ENCODE measurements around the gene PMP22.
"Not testable (repeated sequence)": the region's sequence is repeated elsewhere in the genome, so short reads cannot be mapped to it uniquely, and the experiment has no call there.

Gene PMP22

GRCh38 chr17:15255713-15256454 is 9.2 kb downstream of the PMP22 start:
- DNase-seq (ENCODE audit: low read depth): peak; percentile 73

DNA sequence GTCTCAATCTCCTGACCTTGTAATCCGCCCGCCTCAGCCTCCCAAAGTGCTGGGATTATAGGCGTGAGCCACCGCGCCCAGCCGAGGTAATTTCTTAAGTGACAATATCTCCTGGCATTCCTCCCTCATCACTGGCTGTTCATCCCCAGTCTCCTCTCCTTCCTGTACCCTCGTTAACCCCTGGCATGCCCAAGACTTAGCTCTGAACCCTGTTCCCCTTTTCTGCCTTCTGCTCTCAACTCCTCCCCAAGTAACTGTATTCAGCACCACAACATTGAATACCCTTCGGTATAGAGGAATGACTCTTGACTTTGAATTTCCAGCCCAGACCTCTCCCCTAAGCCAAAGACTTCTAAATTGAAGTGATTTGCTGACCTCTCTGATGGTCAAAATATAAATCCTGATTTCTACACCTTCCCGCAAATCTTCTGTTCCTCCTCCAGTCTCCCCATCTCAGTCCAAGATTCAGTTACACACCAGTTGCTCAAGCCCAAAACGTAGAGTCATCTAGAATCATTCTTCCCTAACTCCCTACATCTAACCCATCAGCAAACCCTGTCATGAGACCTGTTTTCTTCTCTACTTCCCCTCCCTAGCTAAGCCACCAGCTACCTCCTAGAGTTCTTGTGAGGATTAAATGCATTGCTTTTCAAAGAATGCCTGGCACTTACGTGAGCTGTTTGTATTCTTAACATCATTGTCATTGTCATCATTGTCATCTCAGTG is 14.8 kb downstream of the PMP22 start:
- DNase-seq (ENCODE audit: low read depth): no peak

DNA sequence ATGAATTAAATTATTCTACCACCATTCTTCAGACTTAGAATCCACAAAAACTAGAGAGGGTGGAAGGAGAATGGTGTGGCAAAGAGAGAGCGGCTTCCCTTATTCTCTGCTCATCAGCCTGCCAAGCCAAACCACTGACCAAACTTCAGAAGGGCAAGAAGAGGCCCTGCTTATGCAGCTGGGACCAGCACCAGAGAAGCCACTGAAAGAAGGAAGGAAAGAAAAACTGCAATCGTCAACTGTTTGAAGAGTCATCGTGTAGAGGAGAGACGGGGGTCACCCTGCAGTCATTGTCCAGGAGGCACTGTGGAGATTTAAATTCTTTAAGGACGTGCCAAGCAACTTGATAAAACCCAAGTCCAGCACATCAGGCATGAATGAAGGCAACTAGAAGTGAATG is 15.6 kb downstream of the PMP22 start:
- DNase-seq (ENCODE audit: low read depth): no peak

DNA sequence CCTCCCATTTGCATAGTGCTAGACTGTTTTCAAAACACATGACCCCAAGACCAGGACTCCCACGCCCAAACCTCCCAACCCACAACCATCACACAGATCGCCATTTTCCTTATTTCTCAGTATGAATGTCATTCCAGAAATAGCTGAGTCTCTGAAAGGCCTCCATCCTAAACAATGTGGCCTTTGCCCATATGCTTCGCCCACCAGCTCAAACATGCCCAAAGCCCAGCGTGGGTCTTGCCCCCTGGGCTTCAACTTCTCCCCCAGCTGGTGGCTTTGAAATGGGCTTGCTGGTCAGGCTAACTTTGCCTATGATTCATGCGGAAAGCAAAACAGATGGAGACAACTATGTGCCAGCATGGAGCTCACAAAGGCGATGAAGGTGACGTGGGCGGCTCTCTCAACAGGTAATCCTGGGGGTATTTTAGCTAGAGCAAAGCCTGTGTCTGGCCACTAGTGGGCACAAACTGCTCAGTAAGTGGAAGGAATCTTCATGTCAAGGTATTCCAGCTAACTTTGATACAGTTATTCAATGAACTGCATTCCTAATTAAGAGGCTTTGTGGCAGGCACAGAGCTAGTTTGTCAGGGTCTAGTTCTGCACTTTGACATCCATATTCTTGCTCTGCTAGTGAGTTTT is 17.1 kb downstream of the PMP22 start:
- no peak for DNase-seq (ENCODE audit: low read depth)

DNA sequence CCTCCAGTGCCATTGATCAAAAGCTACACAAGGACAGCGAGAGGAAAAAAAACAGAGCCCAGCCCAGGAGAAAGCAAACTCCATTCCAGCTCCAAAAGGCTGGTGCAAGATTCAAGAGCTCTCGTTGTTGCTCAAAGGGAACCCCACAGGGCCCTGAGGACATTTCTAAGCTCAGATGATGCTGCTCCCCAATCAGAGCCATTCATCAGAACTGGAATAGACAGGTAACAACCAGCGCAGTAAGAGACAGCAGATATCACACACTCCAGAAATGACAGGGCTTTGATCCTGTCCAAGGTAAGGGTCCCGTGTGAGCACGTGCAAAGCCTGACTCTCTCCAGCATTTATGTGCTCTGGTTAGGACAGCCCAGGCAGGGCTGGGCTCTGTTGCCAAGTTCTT is 20.1 kb downstream of the PMP22 start:
- DNase-seq (ENCODE audit: low read depth): no peak

DNA sequence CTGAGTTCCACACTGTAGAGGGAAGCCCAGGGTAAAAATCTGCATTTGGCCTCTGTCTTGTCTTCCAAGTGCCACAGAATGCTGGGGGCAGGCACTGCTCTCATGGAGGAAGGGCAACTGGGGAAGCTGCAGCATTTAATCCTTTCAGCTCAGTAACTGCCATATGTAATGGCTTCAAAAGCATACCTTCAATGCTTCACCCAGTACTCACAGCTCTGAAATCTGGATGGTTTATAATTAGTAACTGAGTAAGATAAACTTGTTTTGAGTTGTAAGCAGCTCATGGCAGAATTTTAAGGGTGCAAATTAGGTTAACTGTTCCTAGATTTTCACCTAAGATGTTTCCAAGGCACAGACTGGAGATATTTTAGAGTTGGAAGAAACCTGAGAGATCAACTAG is 24.5 kb downstream of the PMP22 start:
- DNase-seq (ENCODE audit: low read depth): peak; percentile 57

- no peak for DNase-seq (ENCODE audit: low read depth)
Measured at GRCh38 chr17:15239491-15239890, 25.6 kb downstream of the PMP22 start.

DNA sequence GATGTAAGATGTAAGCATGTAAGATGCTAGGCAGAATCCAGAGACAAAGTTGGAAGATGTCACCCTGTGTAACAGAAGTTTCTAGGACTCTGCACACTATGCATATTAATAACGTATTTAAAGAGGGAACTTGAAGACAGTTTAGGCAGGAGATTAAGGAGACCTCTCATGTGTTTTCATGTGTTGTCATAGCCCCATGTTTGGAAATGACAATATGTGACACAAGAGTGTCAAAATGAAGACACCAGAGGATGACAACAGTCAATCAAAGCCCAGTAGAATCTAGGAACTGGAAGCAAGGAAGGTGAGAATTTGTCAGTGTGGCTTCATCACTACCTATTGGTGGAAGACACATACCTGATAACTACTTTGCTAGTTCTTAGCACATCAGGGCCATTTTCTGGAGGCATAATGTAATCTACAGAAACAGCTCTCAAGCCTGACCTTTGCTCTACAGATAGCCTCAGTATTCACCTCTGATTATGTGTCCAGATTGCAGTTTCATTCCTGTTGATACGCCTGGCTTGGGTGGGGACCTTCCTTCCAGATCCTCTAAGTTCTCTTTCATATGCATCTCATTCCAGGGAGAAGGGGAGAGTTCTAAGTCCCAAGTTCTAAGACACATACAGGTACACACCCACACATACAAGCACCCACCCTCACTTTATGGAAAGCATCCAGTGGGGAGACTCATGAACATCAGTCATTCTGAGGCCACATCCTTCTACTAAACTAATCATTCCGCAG is 26.3 kb downstream of the PMP22 start:
- DNase-seq (ENCODE audit: low read depth): no peak

DNA sequence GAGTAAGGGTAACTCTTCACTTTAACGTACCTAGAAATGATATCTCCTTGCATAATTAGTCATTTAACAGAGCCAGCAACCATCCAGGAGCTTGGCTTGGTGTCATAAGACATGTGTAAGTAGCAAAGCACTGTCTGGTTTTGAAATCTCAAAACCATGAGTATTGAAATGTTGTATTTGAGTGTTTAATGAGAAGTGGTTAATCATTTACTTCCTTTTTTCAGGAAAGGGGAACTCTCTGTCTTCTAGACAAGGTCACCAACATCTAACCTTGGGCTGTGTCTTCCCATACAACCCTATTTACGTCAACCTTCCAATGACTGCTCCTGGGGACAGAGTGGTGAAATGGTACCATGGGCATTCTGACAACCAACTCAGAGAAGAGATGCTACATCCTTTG is 27.1 kb downstream of the PMP22 start:
- no peak for DNase-seq (ENCODE audit: low read depth)

DNA sequence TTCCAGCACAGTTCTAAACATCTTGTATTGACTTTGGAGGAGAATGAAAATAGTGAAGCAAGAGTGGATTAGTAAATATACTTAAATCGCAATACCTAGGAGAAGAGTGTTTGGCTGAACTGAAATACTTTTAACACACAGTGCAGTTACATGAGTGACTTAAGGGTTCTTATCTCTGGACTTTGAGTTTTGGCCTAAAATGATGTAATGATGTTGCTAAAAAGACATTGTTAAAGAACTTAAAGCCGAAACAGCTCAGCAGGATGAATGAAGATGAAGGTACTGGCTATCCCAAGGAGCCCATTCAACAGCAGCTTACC is 28.1 kb downstream of the PMP22 start:
- no peak for DNase-seq (ENCODE audit: low read depth)

- DNase-seq (ENCODE audit: low read depth): peak; percentile 39
Measured at GRCh38 chr17:15236281-15237105, 28.6 kb downstream of the PMP22 start.

- no peak for DNase-seq (ENCODE audit: low read depth)
Measured at GRCh38 chr17:15233971-15234370, 31.2 kb downstream of the PMP22 start.

GRCh38 chr17:15233022-15233805 is 31.9 kb downstream of the PMP22 start:
- peak; percentile 77 for DNase-seq (ENCODE audit: low read depth)

GRCh38 chr17:15232517-15232915 is 32.6 kb downstream of the PMP22 start:
- DNase-seq (ENCODE audit: low read depth): no peak

DNA sequence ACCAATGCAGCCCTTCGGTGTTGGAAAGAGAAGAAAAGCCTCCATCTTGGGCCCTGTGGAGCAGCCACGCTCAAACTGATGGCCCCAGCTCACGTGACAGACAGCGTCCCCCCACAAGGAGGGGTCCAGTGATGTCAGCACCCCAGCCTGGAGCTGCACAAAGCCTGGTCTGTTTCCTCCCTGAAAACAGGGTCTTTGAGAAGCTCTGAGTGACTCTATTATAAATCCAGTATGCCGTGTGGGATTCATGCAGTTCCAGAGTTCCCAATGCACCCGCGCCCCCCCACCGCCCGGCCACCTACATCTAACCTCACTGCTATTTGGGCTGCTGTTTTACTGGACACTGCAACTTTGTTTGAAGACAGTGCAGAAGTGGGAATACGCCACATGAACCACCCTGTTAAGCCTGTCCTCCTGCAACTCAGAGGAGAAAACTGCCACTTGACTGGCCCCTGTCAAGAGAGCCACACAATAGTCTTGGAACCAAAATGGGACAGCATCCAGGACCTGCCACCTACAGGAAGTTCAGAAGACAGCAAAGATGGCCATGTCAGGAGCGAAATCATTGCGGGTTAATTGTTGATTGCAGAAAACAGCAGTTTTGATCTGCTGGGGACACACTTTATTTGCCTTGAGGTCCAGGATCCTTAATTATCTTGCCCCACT is 33.1 kb downstream of the PMP22 start:
- DNase-seq (ENCODE audit: low read depth): no peak

DNA sequence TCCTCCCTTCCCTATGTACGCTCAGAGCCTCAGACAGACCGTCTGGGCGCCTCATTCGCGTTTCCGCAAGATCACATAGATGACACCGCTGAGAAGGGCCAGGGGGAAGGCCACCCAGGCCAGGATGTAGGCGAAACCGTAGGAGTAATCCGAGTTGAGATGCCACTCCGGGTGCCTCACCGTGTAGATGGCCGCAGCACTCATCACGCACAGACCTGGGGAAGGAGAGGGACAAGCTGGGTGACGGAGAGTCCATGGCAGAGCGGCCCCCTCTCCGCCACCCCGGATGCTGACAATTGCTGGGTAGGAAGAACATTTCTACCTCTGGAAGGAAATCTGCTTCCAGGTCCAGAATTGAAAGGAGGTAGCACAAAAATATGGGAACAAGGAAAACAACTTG is 34.3 kb downstream of the PMP22 start:
- no peak for DNase-seq (ENCODE audit: low read depth)

DNA sequence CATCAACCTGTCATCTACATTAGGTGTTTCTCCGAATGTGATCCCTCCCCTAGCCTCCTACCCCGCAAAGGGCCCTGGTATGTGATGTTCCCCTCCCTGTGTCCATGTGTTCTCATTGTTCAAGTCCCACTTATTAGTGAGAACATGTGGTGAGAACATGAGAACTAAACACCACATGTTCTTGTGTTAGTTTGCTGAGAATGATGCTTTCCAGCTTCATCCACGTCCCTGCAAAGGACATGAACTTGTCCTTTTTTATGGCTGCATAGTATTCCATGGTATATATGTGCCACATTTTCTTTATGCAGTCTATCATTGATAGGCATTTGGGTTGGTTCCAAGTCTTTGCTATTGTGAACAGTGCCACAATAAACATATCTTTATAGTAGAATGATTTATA is 43.3 kb downstream of the PMP22 start:
- not testable (repeated sequence) for DNase-seq (ENCODE audit: low read depth)

DNA sequence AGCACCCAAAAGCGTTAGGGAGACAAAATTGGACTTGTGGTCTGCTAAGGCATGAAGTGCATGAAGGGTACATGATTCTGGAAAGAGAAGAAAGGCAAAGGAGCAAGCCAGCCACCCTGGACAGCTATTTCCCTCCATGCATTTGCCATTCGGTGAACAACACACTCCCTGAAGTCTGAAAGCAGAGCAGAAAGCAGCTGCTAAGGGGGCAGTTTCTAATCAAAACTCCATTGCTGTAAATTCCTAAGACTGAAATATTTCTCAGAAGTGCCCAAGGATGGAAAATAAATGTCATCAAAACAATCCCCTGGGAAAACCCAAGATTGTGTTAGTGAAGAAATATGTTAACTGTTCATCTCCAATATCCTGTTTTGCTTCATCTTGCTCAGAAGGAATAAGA is 44.3 kb downstream of the PMP22 start:
- peak; percentile 64 for DNase-seq (ENCODE audit: low read depth)

- no peak for DNase-seq (ENCODE audit: low read depth)
Measured at GRCh38 chr17:15216481-15216880, 48.6 kb downstream of the PMP22 start.

DNA sequence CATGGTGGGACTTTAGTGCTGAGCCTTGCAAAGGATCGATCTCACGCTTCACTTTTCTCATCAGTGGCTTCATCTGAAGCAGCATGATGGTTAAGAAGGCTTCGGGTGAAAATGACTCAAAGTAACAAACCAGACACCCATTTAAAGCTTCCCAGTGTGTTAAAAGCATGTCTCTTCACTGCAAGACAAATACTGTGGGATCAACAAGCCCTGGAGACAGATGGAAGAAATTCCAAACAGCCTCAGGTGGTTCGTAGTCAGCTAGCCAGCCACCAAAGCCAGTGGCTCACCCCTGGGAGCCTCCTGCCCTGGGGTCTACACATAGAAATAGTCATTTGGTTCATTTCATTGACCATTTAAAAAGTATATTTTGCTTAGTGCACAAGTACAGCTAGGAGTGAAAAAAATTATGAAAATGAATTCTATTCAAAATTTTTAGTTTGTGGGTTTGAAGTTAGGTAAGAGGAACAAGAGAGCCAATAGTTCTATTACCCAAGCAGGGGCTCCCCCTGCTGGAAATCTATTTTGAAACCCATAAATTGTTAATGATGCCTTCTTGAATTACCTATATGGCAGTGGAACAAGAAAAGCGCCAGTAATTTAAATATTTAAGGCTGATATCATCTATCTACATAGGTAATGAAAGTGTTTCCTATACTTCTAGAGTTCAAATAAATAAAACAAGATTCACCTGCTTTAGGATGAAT is 51.6 kb downstream of the PMP22 start:
- DNase-seq (ENCODE audit: low read depth): peak; percentile 41
